22Rv1 (cell line): ENCODE results near the gene PTPN9.
"Not testable (repeated sequence)": the region's sequence is repeated elsewhere in the genome, so short reads cannot be mapped to it uniquely, and the experiment has no call there.

Source experiments
- H3K27ac ChIP-seq: fragments of 450-650 bp; 2 replicates; pipeline ENCODE4 v1.5.1; 2017
- CTCF ChIP-seq: fragments of 450-650 bp; IDR thresholded peaks from 2 replicates; pipeline ENCODE4 v1.5.1; 2017; ENCODE audit warnings: mild to moderate bottlenecking
- ZFX ChIP-seq: fragments of 450-650 bp; IDR thresholded peaks from 2 replicates; pipeline ENCODE4 v1.6.1; 2017; ENCODE audit warnings: antibody characterized with exemption, borderline replicate concordance

PTPN9 gene

GRCh38 chr15:75577401-75578172, 1.5 kb downstream of the PTPN9 start:
- TF ChIP-seq CTCF (no peak), ZFX (no peak)
- peak overlapping the region; percentile 69; the same call in 1 of the 2 replicates for H3K27ac ChIP-seq

DNA sequence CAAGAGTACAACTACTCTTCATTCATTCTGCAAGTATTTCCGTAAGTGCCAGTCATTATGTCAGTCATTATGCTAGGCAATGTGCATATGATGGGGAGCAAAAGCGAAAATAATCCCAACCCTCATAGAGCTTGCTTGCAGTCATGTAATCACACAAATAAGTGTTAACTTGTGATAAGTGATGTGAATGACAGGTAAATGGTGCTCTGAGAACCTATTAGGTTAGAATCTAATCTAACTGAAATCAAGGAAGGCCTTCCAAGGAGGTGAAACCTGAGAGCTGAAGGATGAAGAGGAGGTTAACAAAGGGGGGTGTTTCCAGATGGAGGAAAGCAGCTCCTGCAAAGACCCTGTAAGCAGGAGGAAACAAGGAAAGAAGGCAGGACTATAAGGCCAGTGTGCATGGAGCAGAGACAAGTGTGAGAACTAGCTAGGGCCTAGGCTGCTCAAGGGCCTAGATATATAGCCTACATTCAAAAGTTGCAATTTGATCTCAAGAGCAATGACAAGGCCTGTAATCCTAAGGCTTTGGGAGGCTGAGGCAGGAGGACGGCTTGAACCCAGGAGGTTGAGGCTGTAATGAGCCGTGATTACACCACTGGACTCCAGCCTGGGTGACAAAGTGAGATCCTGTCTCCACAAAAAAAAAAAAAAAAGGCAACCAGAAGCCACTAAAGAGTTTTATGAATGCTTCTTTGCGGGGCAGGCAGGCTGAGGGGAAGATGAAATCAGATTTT, 5.3 kb downstream of the PTPN9 start:
- TF ChIP-seq CTCF (no peak), ZFX (no peak)
- no peak overlapping the region for H3K27ac ChIP-seq

GRCh38 chr15:75570126-75570845, 8.8 kb downstream of the PTPN9 start:
- no peak overlapping the region for H3K27ac ChIP-seq
- TF ChIP-seq CTCF = no peak
- no peak for TF ChIP-seq ZFX

DNA sequence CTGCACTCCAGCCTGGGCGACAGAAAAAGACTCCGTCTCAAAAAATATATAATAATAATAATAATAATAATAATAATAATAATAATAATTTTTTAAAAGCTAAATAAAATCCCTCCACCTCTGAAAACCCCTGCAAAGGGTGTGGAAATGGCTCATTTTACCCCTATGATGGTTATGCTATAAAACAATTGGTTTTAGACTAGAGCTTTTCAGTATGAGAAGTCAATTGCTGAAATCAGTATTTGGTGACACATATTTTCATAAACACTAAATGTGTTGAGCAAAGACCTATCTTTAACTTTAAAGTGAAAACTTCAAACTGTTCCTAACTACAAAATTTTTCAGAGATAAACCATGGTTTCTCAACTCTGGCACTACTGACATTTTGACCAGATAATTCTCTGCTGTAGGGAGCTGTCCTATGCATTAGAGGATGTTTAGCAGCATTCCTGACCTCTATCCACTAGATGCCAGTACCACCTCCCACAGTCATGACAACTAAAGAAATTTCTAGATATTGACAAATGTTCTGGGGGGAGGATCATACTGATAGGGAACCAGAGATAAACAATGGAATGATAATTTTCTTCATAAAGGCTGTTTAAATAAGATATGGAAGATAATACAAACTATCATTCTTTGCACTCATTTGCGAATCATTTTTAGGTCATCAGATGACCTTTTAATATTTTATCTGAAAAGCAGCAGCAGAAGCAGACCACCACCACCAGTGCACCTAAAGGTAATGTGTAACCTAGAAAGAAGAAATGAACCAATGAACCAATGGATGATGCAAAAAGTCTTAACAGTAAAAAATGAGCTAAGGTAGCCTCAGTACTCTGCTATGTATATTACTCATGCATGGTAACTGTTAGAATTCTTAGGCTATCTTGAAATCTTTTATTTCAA, 13.8 kb downstream of the PTPN9 start:
- H3K27ac ChIP-seq = no peak overlapping the region
- TF ChIP-seq CTCF (no peak), ZFX (no peak)

DNA sequence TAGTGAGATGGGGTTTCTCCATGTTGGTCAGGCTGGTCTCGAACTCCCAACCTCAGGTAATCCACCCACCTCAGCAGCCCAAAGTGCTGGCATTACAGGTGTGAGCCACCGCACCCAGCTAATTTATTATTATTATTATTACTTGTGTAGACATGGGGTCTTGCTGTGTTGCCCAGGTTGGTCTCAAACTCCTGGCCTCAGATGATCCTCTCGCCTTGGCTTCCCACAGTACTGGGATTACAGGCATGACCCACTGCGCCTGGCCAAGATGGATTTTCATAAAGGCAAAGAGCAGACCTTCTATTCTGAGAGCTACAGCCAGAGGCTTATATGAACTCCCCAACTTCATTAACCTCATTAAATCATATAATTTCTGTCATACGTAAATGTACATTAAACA, 17.2 kb downstream of the PTPN9 start:
- H3K27ac ChIP-seq = no peak overlapping the region
- TF ChIP-seq ZFX (no peak), CTCF (no peak)

- H3K27ac ChIP-seq = not testable (repeated sequence)
These were observed 19.8 kb downstream of the PTPN9 start for GRCh38 chr15:75559360-75559759.

GRCh38 chr15:75558955-75559354, 20.2 kb downstream of the PTPN9 start:
- H3K27ac ChIP-seq = not testable (repeated sequence)
